Naive thymus-derived CD4-positive, alpha-beta T cell (primary cell): ENCODE data around the gene JMJD1C. TPM values are rescaled to one million over a fixed set of nuclear protein-coding genes. Genes with fewer than 3 reads are reported as not detected.
"Not testable (repeated sequence)": the region's sequence is repeated elsewhere in the genome, so short reads cannot be mapped to it uniquely, and the experiment has no call there.

Source experiments
- ATAC-seq: fragments of 150-1000 bp; cut with Tn5 transposase; 2 replicates; pipeline ENCODE4 v1.10.0; 2021; ENCODE audit warnings: mild to moderate bottlenecking, moderate library complexity
- CTCF ChIA-PET: fragments of 350-600 bp; sonication (Branson Sonifier 250); formaldehyde crosslinking; loops from one replicate; lab custom pipeline; 2021; ENCODE audit warnings: antibody characterized with exemption; lab: Charles Lee
- POLR2A ChIA-PET: fragments of 350-600 bp; sonication (Branson Sonifier 250); formaldehyde crosslinking; loops from one replicate; lab custom pipeline; 2021; ENCODE audit warnings: antibody characterized with exemption, inconsistent platforms; lab: Charles Lee
- DNase-seq, 9 donors: peaks; one replicate each; pipeline versions ENCODE4 v3.0.0 to v3.0.0-alpha.2; 2020 to 2022; ENCODE audit warnings: mixed read lengths in 1 of 9
- H3K27ac ChIP-seq: one replicate; pipeline ENCODE4 v1.7.0; 2013; ENCODE audit warnings: mild to moderate bottlenecking, low read depth, low read length, moderate library complexity
- H3K27me3 ChIP-seq, 2 donors: one replicate each; pipeline ENCODE4 v1.7.0; 2013; ENCODE audit warnings: low read length in 2 of 2, mild to moderate bottlenecking in 2 of 2, moderate library complexity in 2 of 2; ENCODE audit not compliant: control insufficient read depth in 2 of 2, insufficient read depth in 2 of 2
- H3K36me3 ChIP-seq, 3 experiments: 1 replicate in 2 of 3; 2 replicates in 1 of 3; pipeline ENCODE4 v1.7.0; 2013; ENCODE audit warnings: low read length in 3 of 3, mild to moderate bottlenecking in 3 of 3, moderate library complexity in 1 of 3; ENCODE audit not compliant: insufficient read depth in 3 of 3, control insufficient read depth in 2 of 3
- H3K4me1 ChIP-seq, 2 donors: one replicate each; pipeline ENCODE4 v1.7.0; 2013; ENCODE audit warnings: low read length in 2 of 2, mild to moderate bottlenecking in 2 of 2, moderate library complexity in 1 of 2; ENCODE audit not compliant: control insufficient read depth in 2 of 2, insufficient read depth in 2 of 2
- H3K4me3 ChIP-seq: 2 replicates; pipeline ENCODE4 v1.7.0; 2013; ENCODE audit warnings: mild to moderate bottlenecking, low read length
- H3K9me3 ChIP-seq, 3 experiments: 1 replicate in 2 of 3; 2 replicates in 1 of 3; pipeline ENCODE4 v1.7.0; 2013; ENCODE audit warnings: low read length in 3 of 3; ENCODE audit not compliant: control insufficient read depth in 2 of 3
- H3K27ac Mint-ChIP-seq, 9 donors: one replicate each; pipeline ENCODE4 v1.8.0; 2020 to 2022; ENCODE audit warnings: mixed read lengths in 9 of 9, mild to moderate bottlenecking in 8 of 9, moderate library complexity in 5 of 9, inconsistent platforms in 2 of 9
- H3K27me3 Mint-ChIP-seq, 5 donors: one replicate each; pipeline ENCODE4 v1.8.0; 2021 to 2022; ENCODE audit warnings: mixed read lengths in 5 of 5, mild to moderate bottlenecking in 1 of 5
- H3K36me3 Mint-ChIP-seq, 5 donors: one replicate each; pipeline ENCODE4 v1.8.0; 2020 to 2022; ENCODE audit warnings: mixed read lengths in 5 of 5, mild to moderate bottlenecking in 3 of 5, inconsistent platforms in 1 of 5
- H3K4me1 Mint-ChIP-seq, 7 donors: one replicate each; pipeline ENCODE4 v1.8.0; 2020 to 2022; ENCODE audit warnings: mixed read lengths in 7 of 7, mild to moderate bottlenecking in 3 of 7, inconsistent platforms in 1 of 7
- H3K4me3 Mint-ChIP-seq, 10 donors: one replicate each; pipeline ENCODE4 v1.8.0; 2020 to 2022; ENCODE audit warnings: mild to moderate bottlenecking in 10 of 10, mixed read lengths in 10 of 10, moderate library complexity in 6 of 10, inconsistent platforms in 2 of 10
- H3K9me3 Mint-ChIP-seq, 11 donors: one replicate each; pipeline ENCODE4 v1.8.0; 2020 to 2022; ENCODE audit warnings: mixed read lengths in 11 of 11, mild to moderate bottlenecking in 4 of 11, inconsistent platforms in 1 of 11, moderate library complexity in 1 of 11
- intact Hi-C, 2 donors: fragments of 100-400 bp; cut with micrococcal nuclease; formaldehyde crosslinking; loops; one replicate each; pipeline ENCODE4 v1.15.1; 2023
- polyA plus RNA-seq, 2 donors: library from polyadenylated mRNA; unstranded; fragments of 300-500 nt; fragmentation: Illumina TruSeq; gene quantifications; one replicate each; pipeline ENCODE4 v1.2.3, GENCODE V29; 2021
- total RNA-seq, 6 experiments: library from RNA in 5 of 6; stranded (reverse) in 5 of 6; gene quantifications; 1 replicate in 5 of 6; 2 replicates in 1 of 6; pipeline ENCODE4 v1.2.3 and lab custom pipeline; 2021 to 2026

JMJD1C gene
- total and polyA plus RNA-seq, 7 experiments from 2014 or later = 59.0 to 331 (median 120) TPM

DNA sequence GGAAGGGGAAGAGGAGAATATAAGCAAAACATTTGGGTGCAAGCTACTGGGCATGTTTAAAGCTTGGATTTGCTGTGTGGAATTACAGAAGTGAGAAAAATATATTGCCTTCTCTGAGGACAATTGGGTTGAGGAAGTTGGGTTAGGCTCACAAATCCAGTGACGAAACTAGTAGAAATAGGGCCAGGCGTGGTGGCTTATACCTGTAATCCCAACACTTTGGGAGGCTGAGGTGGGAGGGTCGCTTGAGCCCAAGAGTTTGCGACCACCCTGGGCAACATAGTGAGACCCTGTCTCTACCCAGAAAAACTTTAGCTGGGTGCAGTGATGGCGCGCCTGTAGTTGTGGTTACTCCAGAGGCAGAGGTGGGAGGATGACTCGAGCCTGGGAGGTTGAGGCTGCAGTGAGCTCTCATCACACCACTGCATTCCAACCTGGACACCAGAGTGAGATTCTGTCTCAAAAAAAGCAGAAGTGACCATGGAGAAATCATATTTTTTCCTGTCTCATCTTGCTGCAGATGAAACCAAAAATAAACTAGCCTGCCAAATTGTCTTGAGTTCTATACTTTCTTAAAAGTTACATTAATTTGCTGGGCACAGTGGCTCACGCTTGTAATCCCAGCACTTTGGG lies 310.3 kb downstream of the JMJD1C start:
- Mint-ChIP-seq H3K9me3 (no peaks in the 10 kb centered on the region), H3K27ac (peak overlapping the region in 2 of 9 donors; percentile 20 to 64)

DNA sequence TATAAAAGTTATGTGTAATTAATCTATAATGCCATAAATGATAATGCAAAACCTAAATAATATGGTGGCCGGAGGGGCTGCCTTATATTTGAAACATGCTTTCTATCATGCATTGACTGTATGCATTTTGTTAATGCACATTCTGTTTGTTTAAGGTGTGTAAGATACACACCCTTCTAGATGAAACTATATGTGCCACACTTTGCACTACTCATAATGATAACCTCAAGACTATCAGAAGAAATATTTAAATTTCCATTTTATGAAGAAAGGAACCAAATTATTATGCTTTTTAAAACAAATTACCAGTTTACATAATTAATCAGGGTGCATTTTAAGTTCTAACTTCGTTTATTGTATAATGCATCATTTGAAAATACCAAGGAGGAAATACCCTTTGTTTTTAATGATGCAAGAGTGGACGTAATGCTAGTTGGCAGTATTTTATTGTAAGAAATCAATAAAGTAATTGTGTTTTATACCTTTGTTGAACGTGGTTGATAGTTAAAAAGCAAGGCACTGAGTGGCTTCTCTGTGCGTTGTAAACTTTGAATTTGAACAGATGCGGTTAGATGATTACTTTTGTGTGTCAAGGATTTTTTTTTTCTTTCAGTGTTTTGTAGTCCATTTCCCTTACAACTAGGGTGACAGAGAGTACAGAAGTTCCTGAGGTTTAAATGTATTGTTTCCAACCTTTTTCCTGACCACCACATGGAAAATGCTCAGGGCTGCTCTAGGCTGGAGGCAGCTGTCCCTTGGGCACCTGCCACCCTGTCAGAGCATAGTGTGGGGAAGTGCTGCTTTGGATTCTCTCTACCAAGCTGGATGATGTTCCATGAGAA lies 311.0 kb downstream of the JMJD1C start:
- Mint-ChIP-seq H3K4me3 (no peak overlapping the region), H3K36me3 (peaks cover 0 to 22% (median 12%) of the 10 kb centered on the region in 5 donors), H3K27ac (peak overlapping the region in 2 of 9 donors; percentile 20 to 64), H3K4me1 (peaks cover 0 to 15% (median 9%) of the 10 kb centered on the region in 7 donors), H3K27me3 (no peaks in the 10 kb centered on the region), H3K9me3 (no peaks in the 10 kb centered on the region)
- Histone ChIP-seq H3K4me1 (no peaks in the 10 kb centered on the region), H3K9me3 (no peaks in the 10 kb centered on the region), H3K27me3 (no peaks in the 10 kb centered on the region), H3K4me3 (no peak overlapping the region), H3K27ac (no peak overlapping the region), H3K36me3 (peaks cover 0 to 31% (median 4%) of the 10 kb centered on the region in 3 experiments)
- DNase-seq (no peak), ATAC-seq (no peak)
- POLR2A ChIA-PET = no interaction called here
- CTCF ChIA-PET = interaction anchor here (0.6 to 4.4 kb wide), 5 partner anchors 9 to 717 kb away, joined by 3 to 42 read pairs (median 4); no protein-coding TSS in a partner anchor
- intact Hi-C loops = loop anchor here in 1 of 2 donors (5.0 kb wide), 1 partner anchor 887 kb away; the partner anchor contains the start of gene RTKN2

More for the DNA sequence above, 310.3 kb downstream of the JMJD1C start:
- Histone ChIP-seq H3K4me3 (no peak overlapping the region), H3K27me3 (no peaks in the 10 kb centered on the region), H3K4me1 (no peaks in the 10 kb centered on the region), H3K36me3 (peaks cover 0 to 31% (median 4%) of the 10 kb centered on the region in 3 experiments), H3K9me3 (no peaks in the 10 kb centered on the region), H3K27ac (no peak overlapping the region)
- no peak for ATAC-seq
- CTCF ChIA-PET = interaction anchor here (0.6 to 4.4 kb wide), 6 partner anchors 9 to 717 kb away, joined by 3 to 42 read pairs (median 4); no protein-coding TSS in a partner anchor
- POLR2A ChIA-PET = interaction anchor here (1.3 kb wide), 1 partner anchor 351 kb away, joined by 3 read pairs; the partner anchor contains the start of gene ADO
- no peak for DNase-seq
- Mint-ChIP-seq H3K4me3 (no peak overlapping the region), H3K4me1 (peaks cover 0 to 15% (median 9%) of the 10 kb centered on the region in 7 donors), H3K27me3 (no peaks in the 10 kb centered on the region), H3K36me3 (peaks cover 0 to 21% (median 10%) of the 10 kb centered on the region in 5 donors)
- intact Hi-C loops = loop anchor here in 1 of 2 donors (5.0 kb wide), 1 partner anchor 888 kb away; the partner anchor contains the start of gene RTKN2

DNA sequence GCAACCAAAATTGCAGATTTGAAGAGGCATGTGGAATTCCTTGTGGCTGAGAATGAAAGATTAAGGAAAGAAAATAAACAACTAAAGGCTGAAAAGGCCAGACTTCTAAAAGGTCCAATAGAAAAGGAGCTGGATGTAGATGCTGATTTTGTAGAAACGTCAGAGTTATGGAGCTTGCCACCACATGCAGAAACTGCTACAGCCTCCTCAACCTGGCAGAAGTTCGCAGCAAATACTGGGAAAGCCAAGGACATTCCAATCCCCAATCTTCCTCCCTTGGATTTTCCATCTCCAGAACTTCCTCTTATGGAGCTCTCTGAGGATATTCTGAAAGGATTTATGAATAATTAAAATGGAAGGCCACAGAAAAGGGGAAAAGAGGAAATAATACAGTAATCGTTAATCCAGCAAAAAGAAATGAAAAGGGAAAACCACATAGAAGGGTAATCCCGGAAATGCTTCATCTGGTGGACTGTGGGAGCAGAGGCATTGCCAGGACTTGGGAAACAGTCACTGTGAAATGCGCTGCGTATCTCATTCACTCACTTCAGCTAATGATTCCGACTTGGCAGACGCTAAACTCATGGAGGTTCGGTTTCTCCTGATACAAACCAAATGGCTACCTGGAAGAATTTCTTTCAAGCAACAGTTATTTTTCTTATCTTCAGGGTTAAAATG lies 311.8 kb downstream of the JMJD1C start:
- H3K9me3 ChIP-seq, DNase-seq, H3K4me1 ChIP-seq, intact Hi-C loops, H3K27me3 ChIP-seq, H3K4me3 Mint-ChIP-seq, POLR2A ChIA-PET, H3K27ac ChIP-seq, ATAC-seq, H3K27me3 Mint-ChIP-seq, H3K4me3 ChIP-seq, H3K27ac Mint-ChIP-seq, H3K9me3 Mint-ChIP-seq: not testable (repeated sequence)
- peaks cover 4 to 17% (median 9%) of the 10 kb centered on the region in 7 donors for H3K4me1 Mint-ChIP-seq
- CTCF ChIA-PET = interaction anchor here (1.4 kb wide), 1 partner anchor 13 kb away, joined by 4 read pairs; no protein-coding TSS in a partner anchor
- peaks cover 0 to 31% (median 4%) of the 10 kb centered on the region in 3 experiments for H3K36me3 ChIP-seq
- H3K36me3 Mint-ChIP-seq = peaks cover 0 to 28% (median 14%) of the 10 kb centered on the region in 5 donors

DNA sequence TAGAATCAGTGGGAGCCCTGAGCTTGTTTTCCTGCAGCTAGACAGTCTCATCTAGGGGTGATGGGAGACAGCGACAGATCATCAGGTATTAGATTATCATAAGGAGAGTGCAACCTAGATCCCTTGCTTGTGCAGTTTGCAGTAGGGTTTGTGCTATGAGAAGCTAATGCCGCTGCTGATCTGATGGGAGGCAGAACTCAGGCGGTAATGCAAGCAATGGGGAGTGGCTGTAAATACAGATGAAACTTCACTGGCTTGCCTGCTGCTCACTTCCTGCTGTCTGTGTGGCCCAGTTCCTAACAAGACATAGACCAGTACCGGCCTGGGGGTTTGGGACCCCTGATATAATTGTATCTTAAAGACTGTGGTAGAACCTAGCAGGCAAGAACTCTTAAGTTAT lies 315.0 kb downstream of the JMJD1C start:
- ChIA-PET POLR2A (no interaction called here), CTCF (no interaction called here)
- no peaks in the 10 kb centered on the region for H3K4me1 ChIP-seq
- H3K4me3 Mint-ChIP-seq = no peak overlapping the region
- H3K4me1 Mint-ChIP-seq = peaks cover 13 to 35% (median 29%) of the 10 kb centered on the region in 7 donors
- peaks cover 0 to 34% (median 4%) of the 10 kb centered on the region in 3 experiments for H3K36me3 ChIP-seq
- H3K27ac Mint-ChIP-seq = peak overlapping the region in 1 of 9 donors; percentile 42
- DNase-seq (no peak), ATAC-seq (no peak)
- no peaks in the 10 kb centered on the region for H3K9me3 ChIP-seq
- no peak overlapping the region for H3K27ac ChIP-seq
- H3K36me3 Mint-ChIP-seq = peaks cover 0 to 41% (median 23%) of the 10 kb centered on the region in 5 donors
- no peaks in the 10 kb centered on the region for H3K27me3 Mint-ChIP-seq
- H3K4me3 ChIP-seq = no peak overlapping the region
- H3K9me3 Mint-ChIP-seq = no peaks in the 10 kb centered on the region
- H3K27me3 ChIP-seq = no peaks in the 10 kb centered on the region
- intact Hi-C loops = no loop called here

DNA sequence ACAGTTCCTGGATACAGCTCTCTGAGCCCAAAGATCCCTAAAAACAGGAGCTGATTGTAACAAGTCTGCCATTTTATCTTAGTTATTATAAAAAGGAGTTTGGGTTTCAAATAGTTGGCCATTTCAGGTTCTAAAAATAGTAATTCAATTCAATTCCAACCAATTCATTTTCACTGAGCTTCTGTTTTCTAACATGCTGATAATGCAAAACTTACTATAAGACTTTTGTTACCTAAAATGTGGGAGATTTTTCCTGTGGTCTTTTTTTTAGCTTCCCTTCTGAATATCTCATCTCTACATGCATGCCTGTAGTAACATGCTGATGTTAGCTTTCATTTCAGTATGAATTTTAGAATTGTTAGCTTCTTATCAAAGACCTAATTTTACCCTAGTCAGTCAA lies 319.3 kb downstream of the JMJD1C start:
- ATAC-seq = no peak
- intact Hi-C loops = loop anchor here in 1 of 2 donors (2.0 kb wide), 1 partner anchor 14 kb away; the partner anchor contains the start of gene NRBF2
- peaks cover 32 to 73% (median 64%) of the 10 kb centered on the region in 7 donors for H3K4me1 Mint-ChIP-seq

More for the DNA sequence above, 319.3 kb downstream of the JMJD1C start:
- ChIA-PET CTCF (interaction anchor here (0.5 to 2.4 kb wide), 9 partner anchors 9 to 573 kb away, joined by 3 to 12 read pairs (median 3); no protein-coding TSS in a partner anchor), POLR2A (interaction anchor here (1.7 kb wide), 1 partner anchor 13 kb away, joined by 7 read pairs; the partner anchor contains the start of gene NRBF2)
- H3K9me3 Mint-ChIP-seq = no peaks in the 10 kb centered on the region
- peaks cover 0 to 31% (median 19%) of the 10 kb centered on the region in 5 donors for H3K36me3 Mint-ChIP-seq
- H3K27ac Mint-ChIP-seq = no peak overlapping the region
- H3K4me3 Mint-ChIP-seq = no peak overlapping the region
- no peak overlapping the region for H3K27ac ChIP-seq
- H3K36me3 ChIP-seq = peaks cover 0 to 10% (median 0%) of the 10 kb centered on the region in 3 experiments
- no peaks in the 10 kb centered on the region for H3K4me1 ChIP-seq
- H3K27me3 ChIP-seq = no peaks in the 10 kb centered on the region
- no peaks in the 10 kb centered on the region for H3K27me3 Mint-ChIP-seq
- H3K4me3 ChIP-seq = no peak overlapping the region
- no peak for DNase-seq
- H3K9me3 ChIP-seq = no peaks in the 10 kb centered on the region
